ENCODE data around the gene ZNF512B.
"Not testable (repeated sequence)": the region's sequence is repeated elsewhere in the genome, so short reads cannot be mapped to it uniquely, and the experiment has no call there.

ZNF512B gene

DNA sequence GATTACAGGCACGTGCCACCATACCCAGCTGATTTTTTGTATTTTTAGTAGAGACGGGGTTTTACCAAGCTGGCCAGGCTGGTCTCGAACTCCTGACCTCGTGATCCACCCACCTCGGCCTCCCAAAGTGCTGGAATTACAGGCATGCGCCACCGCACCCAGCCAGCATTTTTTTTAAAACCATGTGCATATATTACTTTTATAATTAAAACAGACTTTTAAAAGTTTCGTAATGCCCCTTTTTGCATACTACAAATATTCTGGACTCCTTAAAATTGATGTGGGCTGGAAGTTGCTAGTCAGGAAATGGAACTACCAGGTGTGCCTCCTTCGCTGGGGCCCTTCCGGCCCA, 2.2 kb upstream of the ZNF512B start:
- H3K4me1 Mint-ChIP-seq, result peaks cover 61% of the 10 kb centered on the region
- H3K9me3 Mint-ChIP-seq, H3K4me3 Mint-ChIP-seq, ATAC-seq, DNase-seq: not testable (repeated sequence)
- H3K27me3 Mint-ChIP-seq, result peaks cover 12% of the 10 kb centered on the region
- H3K27ac Mint-ChIP-seq, result peak overlapping the region in 1 of 2 donors; percentile 69

DNA sequence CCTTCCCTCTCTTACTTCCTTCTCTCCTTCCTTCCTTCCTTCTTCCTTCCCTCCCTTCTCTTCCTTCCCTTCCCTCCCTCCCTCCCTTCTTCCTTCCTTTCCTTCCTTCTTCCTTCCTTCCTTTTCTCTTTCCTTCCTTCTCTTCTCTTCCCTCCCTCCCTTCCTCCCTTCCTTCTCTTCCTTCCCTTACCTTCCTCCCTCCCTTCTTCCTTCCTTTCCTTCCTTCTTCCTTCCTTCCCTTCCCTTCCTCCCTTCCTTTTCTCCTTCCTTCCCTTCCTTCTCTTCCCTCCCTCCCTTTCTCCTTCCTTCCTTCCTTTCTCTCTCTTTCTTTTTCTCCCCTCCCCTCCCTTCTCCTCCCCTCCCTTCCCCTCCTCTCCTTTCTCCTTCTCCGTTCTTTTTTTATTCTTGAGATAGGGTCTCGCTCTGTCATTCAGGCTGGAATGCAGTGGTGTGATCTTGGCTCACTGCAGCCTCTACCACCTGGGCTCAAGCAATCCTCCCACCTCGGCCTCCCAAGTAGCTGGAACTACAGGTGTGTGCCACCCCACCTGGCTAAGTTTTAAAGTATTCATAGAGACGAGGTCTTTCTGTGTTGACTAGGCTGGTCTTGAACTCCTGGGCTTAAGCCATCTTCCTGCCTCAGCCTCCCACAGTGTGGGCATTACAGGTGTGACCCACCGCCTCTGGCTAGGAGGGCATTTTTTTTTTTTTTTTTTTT, 1.1 kb upstream of the ZNF512B start:
- DNase-seq (peak in 1 of 2 donors; percentile 13), ATAC-seq (no peak)
- Mint-ChIP-seq H3K9me3 (peaks cover 0 to 4% of the 10 kb centered on the region in 2 donors), H3K4me1 (peaks cover 50% of the 10 kb centered on the region), H3K4me3 (peak overlapping the region; percentile 67), H3K27ac (peak overlapping the region in 1 of 2 donors; percentile 66), H3K27me3 (peaks cover 12% of the 10 kb centered on the region)

DNA sequence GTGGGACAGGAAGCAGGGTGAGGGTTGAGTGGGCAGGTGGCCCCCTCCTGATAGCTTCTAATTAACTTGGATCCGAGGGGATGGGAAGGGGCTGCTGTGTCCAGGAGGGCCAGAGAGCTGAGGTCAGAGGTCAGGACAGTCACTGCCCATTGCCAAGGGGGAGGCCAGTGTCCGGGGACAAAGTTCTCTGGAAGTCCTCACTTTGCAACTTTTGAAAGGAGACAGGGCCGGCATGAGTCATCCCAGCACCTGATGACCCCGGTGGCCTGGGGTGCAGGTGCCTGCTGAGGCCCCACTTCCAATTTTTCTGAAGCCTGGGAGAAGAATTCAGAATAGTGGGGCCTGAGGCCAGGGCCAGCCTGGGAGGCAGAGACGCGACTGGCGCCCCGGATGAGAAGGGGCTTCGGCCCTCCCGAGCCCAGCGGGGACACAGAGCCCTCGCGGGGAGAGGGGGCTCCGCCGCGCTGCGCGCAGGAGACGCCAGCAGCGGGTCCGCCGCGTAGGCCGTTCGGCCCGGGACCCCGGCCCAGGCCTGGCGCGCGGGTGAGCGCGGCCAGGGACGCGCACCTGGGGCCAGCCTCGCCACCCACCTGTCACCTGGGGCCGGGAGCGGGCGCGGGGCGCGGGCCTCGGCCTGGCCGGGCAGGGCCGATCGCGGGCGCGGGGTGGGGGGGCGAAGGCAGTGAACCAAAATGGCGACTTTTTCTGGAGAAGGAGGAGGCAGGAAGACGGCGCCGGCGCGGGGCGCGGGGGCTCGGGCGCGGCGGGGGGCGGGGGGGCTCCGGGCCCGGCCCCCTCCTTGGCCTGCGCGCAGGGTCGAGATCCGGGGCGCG, 586 bp downstream of the ZNF512B start:
- DNase-seq, result peak; percentile 29 to 39
- H3K4me3 Mint-ChIP-seq, result peak overlapping the region; percentile 87 to 88
- peaks cover 0 to 6% of the 10 kb centered on the region in 2 donors for H3K9me3 Mint-ChIP-seq
- H3K27me3 Mint-ChIP-seq, result peaks cover 12% of the 10 kb centered on the region
- H3K4me1 Mint-ChIP-seq, result peaks cover 41% of the 10 kb centered on the region
- peak; percentile 29 for ATAC-seq
- peak overlapping the region; percentile 96 to 98 for H3K27ac Mint-ChIP-seq

DNA sequence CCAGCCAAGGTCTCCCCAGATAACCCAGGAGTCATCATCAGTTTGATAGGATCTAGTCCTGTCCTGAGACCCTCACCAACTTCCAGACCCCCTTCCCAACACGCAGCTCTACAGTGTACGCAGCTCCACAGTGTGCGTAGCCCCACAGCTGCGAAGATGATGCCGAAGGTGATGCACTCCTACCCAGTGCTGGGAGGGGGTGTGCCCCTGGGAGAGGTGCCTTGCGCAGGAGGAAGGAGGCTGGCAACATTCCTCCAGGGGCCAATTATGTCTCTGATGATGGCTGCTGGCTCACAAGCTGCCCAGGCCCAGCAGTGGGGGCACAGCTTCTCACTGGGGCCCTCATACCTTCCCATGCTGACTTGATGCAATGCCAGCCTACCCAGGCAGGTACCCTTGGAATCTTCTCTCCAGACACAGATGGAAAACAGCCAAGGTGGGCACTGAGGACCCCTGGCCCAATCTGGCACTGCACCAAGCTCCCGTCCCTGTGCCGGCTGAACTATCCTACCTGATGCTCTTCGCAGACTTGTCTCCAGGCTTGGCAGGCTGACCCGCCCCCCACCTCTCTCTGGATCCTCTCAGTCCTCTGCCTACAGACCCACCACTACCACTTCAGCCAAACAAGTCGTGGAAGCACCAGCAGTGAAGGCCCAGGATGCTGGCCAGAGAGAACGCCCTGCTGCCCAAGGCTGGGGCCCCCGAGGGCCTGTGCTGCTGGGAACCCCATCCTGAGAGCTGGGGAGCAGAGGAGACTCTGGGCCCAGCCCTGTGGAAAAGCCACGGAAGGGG, 1.4 kb downstream of the ZNF512B start:
- ATAC-seq, result peak; percentile 19
- peaks cover 12% of the 10 kb centered on the region for H3K27me3 Mint-ChIP-seq
- peak; percentile 2 to 13 for DNase-seq
- peaks cover 33% of the 10 kb centered on the region for H3K4me1 Mint-ChIP-seq
- H3K4me3 Mint-ChIP-seq, result peak overlapping the region; percentile 87 to 88
- peak overlapping the region; percentile 96 to 98 for H3K27ac Mint-ChIP-seq
- H3K9me3 Mint-ChIP-seq, result peaks cover 0 to 6% of the 10 kb centered on the region in 2 donors

DNA sequence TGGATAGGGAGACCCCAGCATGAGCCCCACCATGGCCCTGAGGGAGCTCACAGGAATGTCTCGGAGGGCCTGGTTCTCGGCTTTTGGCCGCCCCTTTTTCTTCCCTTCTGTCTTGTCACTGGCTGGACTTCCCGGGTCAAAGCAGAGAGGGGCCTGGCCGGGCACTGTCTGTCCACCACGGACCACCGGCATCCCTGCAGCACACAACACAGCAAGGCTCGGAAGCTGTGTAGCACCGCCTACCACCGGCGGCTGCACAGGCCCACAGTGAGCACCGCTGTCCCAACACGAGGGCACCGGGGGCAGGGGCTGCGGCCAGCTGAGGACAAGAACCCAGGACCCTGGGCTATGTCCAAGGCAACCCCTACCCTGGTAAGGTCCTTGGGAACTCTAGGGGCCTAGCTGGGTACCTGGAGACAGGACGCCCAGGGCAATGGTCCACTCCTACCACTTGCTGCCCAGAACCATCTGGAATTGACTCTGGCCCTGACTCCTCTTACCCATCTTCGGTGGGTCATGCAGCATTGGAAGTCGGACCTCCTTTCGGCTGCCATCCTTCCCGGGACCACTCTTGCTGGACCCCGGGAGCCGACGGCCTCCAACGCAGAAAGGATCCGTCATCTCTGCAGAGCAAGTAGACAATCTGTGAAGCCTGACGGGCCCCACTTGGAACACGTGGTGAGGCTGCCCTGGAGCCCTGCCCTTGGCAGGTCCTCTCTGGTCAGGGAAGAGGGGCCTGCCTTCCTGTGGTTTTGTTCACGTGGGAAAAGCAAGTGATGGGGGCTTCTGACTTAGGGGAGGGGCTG, 2.2 kb downstream of the ZNF512B start:
- H3K9me3 Mint-ChIP-seq, result peaks cover 0 to 6% of the 10 kb centered on the region in 2 donors
- H3K27ac Mint-ChIP-seq, result peak overlapping the region in 1 of 2 donors; percentile 56
- no peak overlapping the region for H3K4me3 Mint-ChIP-seq
- DNase-seq (peak in 1 of 2 donors; percentile 0), ATAC-seq (no peak)
- peaks cover 26% of the 10 kb centered on the region for H3K4me1 Mint-ChIP-seq
- peaks cover 12% of the 10 kb centered on the region for H3K27me3 Mint-ChIP-seq

DNA sequence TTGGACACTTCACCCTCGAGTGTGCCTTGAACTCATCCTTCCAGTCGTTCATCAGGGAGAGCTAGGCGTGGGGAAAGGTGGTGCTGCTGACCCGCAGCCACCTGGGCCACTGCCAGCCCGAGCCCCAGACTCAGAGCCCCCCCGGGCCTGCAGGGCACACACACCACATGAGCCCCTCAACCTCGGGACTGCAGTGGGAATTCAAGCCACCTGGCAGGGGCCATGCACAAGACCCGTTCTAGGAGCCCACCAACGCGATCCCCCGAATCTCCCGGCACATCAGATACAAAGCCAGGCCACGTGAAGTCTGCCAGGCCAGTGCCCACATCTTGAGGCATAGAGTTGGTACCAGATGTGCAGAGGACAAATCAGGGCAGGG, 2.8 kb downstream of the ZNF512B start:
- ATAC-seq, result no peak
- peak overlapping the region in 1 of 2 donors; percentile 21 for H3K4me3 Mint-ChIP-seq
- peaks cover 20% of the 10 kb centered on the region for H3K4me1 Mint-ChIP-seq
- H3K9me3 Mint-ChIP-seq, result peaks cover 0 to 6% of the 10 kb centered on the region in 2 donors
- peak overlapping the region in 1 of 2 donors; percentile 91 for H3K27ac Mint-ChIP-seq
- no peak for DNase-seq
- peaks cover 12% of the 10 kb centered on the region for H3K27me3 Mint-ChIP-seq

DNA sequence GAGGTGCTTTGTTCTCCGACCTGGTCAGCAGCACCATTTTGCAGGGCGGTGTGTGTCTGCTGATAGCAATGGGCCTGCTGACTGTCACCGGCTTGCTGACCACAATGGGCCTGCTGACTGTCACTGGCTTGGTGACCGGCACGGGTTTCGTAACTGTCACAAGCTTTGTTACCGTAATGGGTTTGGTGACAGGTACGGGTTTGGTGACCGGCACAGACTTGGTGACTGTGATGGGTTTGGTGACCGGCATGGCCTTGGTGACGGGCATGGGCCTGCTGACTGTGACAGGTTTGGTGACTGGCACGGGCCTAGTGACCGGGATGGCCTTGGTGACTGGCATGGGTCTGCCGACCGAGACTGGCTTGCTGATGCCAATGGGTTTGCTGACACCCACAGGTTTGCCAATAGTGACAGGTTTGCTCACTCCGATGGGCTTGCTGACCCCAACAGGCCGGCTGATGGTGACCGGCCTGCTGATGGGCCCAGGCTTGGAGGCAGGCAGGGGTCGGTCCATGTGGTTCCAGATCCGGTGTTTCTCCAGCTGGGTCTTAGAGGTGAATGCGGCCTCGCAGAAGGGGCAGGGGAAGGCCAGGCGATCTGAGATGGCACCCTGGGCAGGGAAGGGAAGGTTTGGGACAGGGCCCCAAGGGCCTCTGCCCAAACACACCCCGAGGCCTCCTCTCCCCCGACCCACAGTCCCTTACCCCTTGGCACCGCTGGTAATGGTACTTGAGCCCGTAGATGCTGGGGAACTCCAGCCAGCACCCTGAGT, 3.4 kb downstream of the ZNF512B start:
- Mint-ChIP-seq H3K27ac (peak overlapping the region in 1 of 2 donors; percentile 91), H3K4me1 (peaks cover 17% of the 10 kb centered on the region), H3K4me3 (no peak overlapping the region), H3K9me3 (peaks cover 0 to 6% of the 10 kb centered on the region in 2 donors), H3K27me3 (peaks cover 12% of the 10 kb centered on the region)
- DNase-seq (no peak), ATAC-seq (no peak)

DNA sequence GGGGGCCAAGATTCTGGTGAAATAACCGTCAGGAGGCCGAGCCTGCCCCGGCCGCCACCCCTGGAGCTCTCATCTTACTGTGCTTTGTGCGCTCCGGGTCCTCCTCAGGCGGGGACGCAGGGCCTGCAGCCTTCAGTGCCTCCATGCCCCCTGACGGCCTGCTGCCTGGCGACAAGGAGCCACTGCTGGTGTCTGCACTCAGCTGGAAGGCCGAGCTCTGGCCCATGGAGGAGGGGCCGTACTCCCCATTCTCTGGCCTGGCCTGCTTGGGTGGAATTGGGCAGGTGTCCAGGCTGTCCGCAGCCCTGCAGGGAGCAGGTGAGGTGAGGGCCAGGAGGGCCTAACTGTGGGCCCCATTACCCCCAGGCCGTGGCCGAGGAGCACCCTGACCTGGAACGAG, 5.3 kb downstream of the ZNF512B start:
- H3K4me1 Mint-ChIP-seq, result peaks cover 11% of the 10 kb centered on the region
- peaks cover 0 to 6% of the 10 kb centered on the region in 2 donors for H3K9me3 Mint-ChIP-seq
- ATAC-seq, result no peak
- H3K27ac Mint-ChIP-seq, result no peak overlapping the region
- no peak overlapping the region for H3K4me3 Mint-ChIP-seq
- no peaks in the 10 kb centered on the region for H3K27me3 Mint-ChIP-seq
- no peak for DNase-seq

DNA sequence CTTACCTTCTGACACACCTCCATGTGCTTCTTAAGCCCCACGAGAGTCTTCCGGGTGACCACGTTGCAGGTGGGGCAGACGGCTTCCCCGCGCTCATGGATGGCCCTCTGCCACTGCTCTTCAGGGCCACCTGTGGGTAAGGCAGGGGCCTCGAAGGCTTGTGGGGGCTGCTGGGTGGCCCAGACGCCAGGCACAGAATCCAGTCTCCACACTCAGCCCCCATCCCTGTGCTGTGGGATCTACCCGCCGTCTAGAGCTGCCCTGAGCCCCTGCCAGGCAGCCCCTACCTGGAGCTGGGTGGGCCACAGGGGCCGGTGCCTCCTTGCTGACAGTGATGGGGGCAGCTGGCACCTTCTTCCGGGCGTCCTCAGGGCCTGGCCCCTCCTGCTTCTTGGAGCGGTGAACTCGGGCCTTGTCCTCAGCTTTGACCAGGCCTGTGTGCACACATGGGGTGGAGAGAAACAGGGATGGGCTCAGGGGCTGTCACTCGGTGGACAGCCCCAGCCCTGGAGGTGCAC, 5.9 kb downstream of the ZNF512B start:
- H3K27me3 Mint-ChIP-seq, result no peaks in the 10 kb centered on the region
- no peak overlapping the region for H3K4me3 Mint-ChIP-seq
- ATAC-seq (no peak), DNase-seq (no peak)
- H3K9me3 Mint-ChIP-seq, result peaks cover 0 to 6% of the 10 kb centered on the region in 2 donors
- H3K27ac Mint-ChIP-seq, result no peak overlapping the region
- peaks cover 14% of the 10 kb centered on the region for H3K4me1 Mint-ChIP-seq

DNA sequence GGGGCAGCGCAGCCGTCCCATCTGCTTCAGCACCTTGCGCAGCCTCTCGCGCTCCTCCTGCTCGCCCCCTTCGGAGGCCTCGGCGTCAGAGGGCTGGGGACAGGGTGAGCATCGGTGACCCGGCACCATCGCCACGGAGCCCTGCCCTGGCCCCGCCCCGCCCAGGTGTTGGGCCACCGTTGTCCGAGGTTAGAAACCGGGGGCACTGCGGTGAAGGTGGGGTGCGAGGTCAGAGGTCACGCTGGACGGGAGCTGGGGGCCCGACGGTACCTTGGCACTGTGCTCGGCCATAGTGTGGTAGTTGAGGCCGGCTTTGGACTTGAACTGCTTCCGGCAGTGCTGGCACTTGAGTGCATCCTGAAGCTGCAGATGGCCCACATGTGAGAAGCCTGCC, 6.4 kb downstream of the ZNF512B start:
- Mint-ChIP-seq H3K27ac (no peak overlapping the region), H3K27me3 (no peaks in the 10 kb centered on the region), H3K9me3 (peaks cover 0 to 6% of the 10 kb centered on the region in 2 donors), H3K4me1 (peaks cover 14% of the 10 kb centered on the region), H3K4me3 (no peak overlapping the region)
- peak; percentile 15 for ATAC-seq
- no peak for DNase-seq

DNA sequence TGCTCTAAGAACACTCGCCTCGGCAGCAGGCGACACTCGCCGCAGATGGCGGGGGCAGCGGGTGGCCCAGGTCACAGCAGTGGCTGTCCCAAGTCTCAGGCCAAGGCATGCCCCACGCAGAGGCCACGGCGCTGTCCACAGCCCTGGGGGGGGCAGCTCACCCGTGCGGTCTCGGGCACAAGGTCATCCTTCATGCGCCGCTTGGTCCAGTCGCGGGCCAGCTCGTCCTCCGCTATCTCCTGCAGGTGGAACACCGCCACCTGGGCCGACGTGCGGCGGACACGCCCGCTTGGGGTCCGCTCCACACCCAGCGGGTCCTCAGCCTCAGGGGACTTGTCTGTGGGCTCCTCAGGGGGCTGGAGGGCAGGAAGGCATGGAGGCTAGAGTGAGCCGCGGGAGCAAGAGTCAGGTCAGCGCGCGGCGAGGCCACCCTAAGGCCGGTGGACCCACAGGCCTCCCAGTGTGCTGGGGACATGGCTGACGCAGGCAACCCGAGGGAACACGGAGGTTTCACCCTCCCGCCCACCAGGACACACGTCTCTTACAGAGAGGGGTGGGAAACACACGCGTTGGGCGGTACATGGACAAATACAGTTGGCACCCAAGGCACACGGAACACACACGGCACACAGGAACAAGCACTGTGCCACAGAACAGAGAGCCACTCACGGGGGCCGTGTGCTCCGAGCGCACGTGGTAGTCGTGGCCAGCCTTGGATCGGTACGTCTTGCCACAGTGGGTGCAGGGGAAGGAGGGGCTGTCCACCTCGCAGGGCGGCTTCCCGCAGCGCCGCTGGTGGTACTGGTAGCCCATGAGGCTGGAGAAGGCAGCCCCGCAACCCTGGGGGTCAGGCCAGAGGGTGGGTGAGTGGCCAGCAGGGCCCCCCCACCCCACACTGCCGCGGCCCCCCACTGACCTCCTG, 7.0 kb downstream of the ZNF512B start:
- Mint-ChIP-seq H3K9me3 (peaks cover 0 to 6% of the 10 kb centered on the region in 2 donors), H3K27me3 (no peaks in the 10 kb centered on the region), H3K27ac (no peak overlapping the region), H3K4me3 (no peak overlapping the region), H3K4me1 (peaks cover 17% of the 10 kb centered on the region)
- ATAC-seq (peak; percentile 21), DNase-seq (no peak)

DNA sequence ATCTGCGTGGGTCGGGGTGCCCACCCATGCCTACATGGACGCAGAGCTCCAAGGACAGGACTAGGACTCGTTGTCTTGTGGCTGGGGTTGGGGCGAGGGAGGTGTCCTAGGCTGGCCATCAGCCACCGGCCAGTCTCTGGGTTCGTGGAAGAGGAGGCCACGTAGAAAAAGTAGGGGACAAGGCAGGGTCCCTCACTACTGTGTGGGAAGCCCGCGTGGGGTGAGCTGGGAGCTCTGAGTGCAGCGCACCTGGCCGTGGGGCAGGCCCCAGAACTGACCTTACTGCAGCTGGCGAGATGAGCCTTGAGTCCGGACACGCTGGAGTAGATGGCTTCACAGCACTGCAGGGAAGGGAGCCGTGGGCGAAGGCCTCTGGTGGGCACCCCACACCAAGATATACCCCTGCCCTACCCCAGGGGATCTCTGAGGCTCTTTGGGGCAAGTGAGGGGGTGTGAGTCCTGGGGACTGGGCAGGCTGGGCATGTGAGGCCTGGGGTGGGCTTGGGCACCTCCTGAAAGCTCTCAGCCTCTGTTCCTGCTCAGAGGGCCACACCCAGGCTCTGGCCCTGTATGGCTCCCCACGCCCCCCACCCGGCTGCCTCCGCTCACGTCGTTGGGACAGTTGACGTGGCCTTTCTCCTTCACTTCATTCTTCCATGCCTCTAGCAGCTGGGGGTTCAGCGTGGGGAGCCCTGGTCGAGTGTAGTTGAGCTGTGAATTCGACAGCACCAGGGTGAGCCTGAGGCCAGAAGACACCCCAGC, 7.9 kb downstream of the ZNF512B start:
- peaks cover 25% of the 10 kb centered on the region for H3K4me1 Mint-ChIP-seq
- H3K4me3 Mint-ChIP-seq, result no peak overlapping the region
- no peak overlapping the region for H3K27ac Mint-ChIP-seq
- peaks cover 0 to 6% of the 10 kb centered on the region in 2 donors for H3K9me3 Mint-ChIP-seq
- DNase-seq (no peak), ATAC-seq (no peak)
- no peaks in the 10 kb centered on the region for H3K27me3 Mint-ChIP-seq
